HepG2 (cell line): ENCODE data around the gene RABGGTA. TPM values are rescaled to one million over a fixed set of nuclear protein-coding genes. Genes with fewer than 3 reads are reported as not detected.

Source experiments
- FOXC1 ChIP-seq: sonication (generic); formaldehyde crosslinking; IDR thresholded peaks from 2 replicates; pipeline ENCODE4 v1.8.0; 2022; ENCODE audit warnings: mild to moderate bottlenecking, missing genetic modification reagents, borderline replicate concordance
- HNRNPL ChIP-seq: fragments of 200-400 bp; formaldehyde crosslinking; IDR thresholded peaks from 2 replicates; pipeline ENCODE4 v1.6.1; 2017; ENCODE audit warnings: mild to moderate bottlenecking, low read depth, low read length
- HOXA9 ChIP-seq: sonication (generic); formaldehyde crosslinking; IDR thresholded peaks from 2 replicates; pipeline ENCODE4 v1.8.1; 2022; ENCODE audit warnings: missing genetic modification reagents, mild to moderate bottlenecking, moderate library complexity, borderline replicate concordance
- IKZF1 ChIP-seq: fragments of 450-650 bp; IDR thresholded peaks from 2 replicates; pipeline ENCODE4 v1.7.1; 2016
- KDM5B ChIP-seq: sonication (generic); formaldehyde crosslinking; IDR thresholded peaks from 2 replicates; pipeline ENCODE4 v1.4.0; 2020; ENCODE audit warnings: missing genetic modification reagents, mild to moderate bottlenecking, borderline replicate concordance
- KLF9 ChIP-seq: IDR thresholded peaks from 2 replicates; pipeline ENCODE4 v1.6.1; 2016; ENCODE audit warnings: low read depth
- NFE2L1 ChIP-seq: sonication (generic); formaldehyde crosslinking; IDR thresholded peaks from 2 replicates; pipeline ENCODE4 v1.4.0; 2020; ENCODE audit warnings: missing genetic modification reagents, mild to moderate bottlenecking, borderline replicate concordance
- NR2C2 ChIP-seq: sonication (generic); formaldehyde crosslinking; IDR thresholded peaks from 2 replicates; pipeline ENCODE4 v1.4.0; 2020; ENCODE audit warnings: missing genetic modification reagents, mild to moderate bottlenecking, moderate library complexity, borderline replicate concordance
- SMAD3 ChIP-seq: sonication (generic); formaldehyde crosslinking; IDR thresholded peaks from 2 replicates; pipeline ENCODE4 v1.4.0; 2020; ENCODE audit warnings: missing genetic modification reagents
- SRY ChIP-seq: sonication (generic); formaldehyde crosslinking; IDR thresholded peaks from 2 replicates; pipeline ENCODE4 v1.8.0; 2022; ENCODE audit warnings: mild to moderate bottlenecking, missing genetic modification reagents
- ZKSCAN5 ChIP-seq: sonication (generic); formaldehyde crosslinking; IDR thresholded peaks from 2 replicates; pipeline ENCODE4 v1.5.1; 2020; ENCODE audit warnings: mild to moderate bottlenecking, missing genetic modification reagents
- ZNF235 ChIP-seq: sonication (generic); formaldehyde crosslinking; IDR thresholded peaks from 2 replicates; pipeline ENCODE4 v1.8.1; 2023; ENCODE audit warnings: mild to moderate bottlenecking, missing genetic modification reagents, borderline replicate concordance
- ZNF562 ChIP-seq: sonication (generic); formaldehyde crosslinking; IDR thresholded peaks from 2 replicates; pipeline ENCODE4 v1.8.0; 2022; ENCODE audit warnings: missing genetic modification reagents, borderline replicate concordance
- ZNF703 ChIP-seq: sonication (generic); formaldehyde crosslinking; IDR thresholded peaks from 2 replicates; pipeline ENCODE4 v1.5.1; 2020; ENCODE audit warnings: missing genetic modification reagents, mild to moderate bottlenecking, moderate library complexity, borderline replicate concordance
- ZNF75D ChIP-seq: sonication (generic); formaldehyde crosslinking; IDR thresholded peaks from 2 replicates; pipeline ENCODE4 v1.8.1; 2023; ENCODE audit warnings: missing genetic modification reagents, mild to moderate bottlenecking, borderline replicate concordance
- ZNF776 ChIP-seq: sonication (generic); formaldehyde crosslinking; IDR thresholded peaks from 2 replicates; pipeline ENCODE4 v1.4.0; 2020; ENCODE audit warnings: mild to moderate bottlenecking, missing genetic modification reagents
- polyA plus RNA-seq, 8 experiments: library from polyadenylated mRNA; depleted of rRNA in 3 of 8; stranded (reverse) in 7 of 8; unstranded in 1 of 8; fragments of >200 nt; fragmentation: Illumina TruSeq in 4 of 8; extraction: Trizol in 4 of 8; gene quantifications; 2 replicates each; pipeline versions ENCODE4 v1.2.1 to v1.2.3, GENCODE V29; 2011 to 2016; ENCODE audit warnings: low read depth in 4 of 8, missing spikeins in 1 of 8, mixed read lengths in 1 of 8; ENCODE audit not compliant: insufficient read depth in 1 of 8
- total RNA-seq, 5 experiments: library from RNA; depleted of rRNA; stranded (reverse); fragments of >200 nt; fragmentation: Illumina TruSeq; extraction: Trizol; gene quantifications; 2 replicates each; pipeline ENCODE4 v1.2.3, GENCODE V29; 2016; ENCODE audit warnings: low read depth in 1 of 5
- TF ChIP-seq, protein P1 (sequence below): sonication (generic); formaldehyde crosslinking; IDR thresholded peaks from 2 replicates; pipeline ENCODE4 v1.8.0; 2022; ENCODE audit warnings: mild to moderate bottlenecking, missing genetic modification reagents, borderline replicate concordance
- TF ChIP-seq, protein P2 (sequence below): sonication (generic); formaldehyde crosslinking; IDR thresholded peaks from 2 replicates; pipeline ENCODE4 v1.5.0; 2020; ENCODE audit warnings: mild to moderate bottlenecking, low read depth, missing genetic modification reagents, borderline replicate concordance
- TF ChIP-seq, protein P3 (sequence below): sonication (generic); formaldehyde crosslinking; IDR thresholded peaks from 2 replicates; pipeline ENCODE4 v1.5.0; 2020; ENCODE audit warnings: mild to moderate bottlenecking, missing genetic modification reagents
- TF ChIP-seq, protein P4 (sequence below): sonication (generic); formaldehyde crosslinking; IDR thresholded peaks from 2 replicates; pipeline ENCODE4 v1.9.0; 2021; ENCODE audit warnings: missing genetic modification reagents, mild to moderate bottlenecking, borderline replicate concordance
- TF ChIP-seq, protein P5 (sequence below): sonication (generic); formaldehyde crosslinking; IDR thresholded peaks from 2 replicates; pipeline ENCODE4 v1.9.0; 2022; ENCODE audit warnings: low read depth, missing genetic modification reagents

RABGGTA gene
- total and polyA plus RNA-seq, 2 of the 13 experiments (the other 11 are each of a cell fraction or from before 2014, with no cell fraction given), result 57.9 to 90.8 TPM

DNA sequence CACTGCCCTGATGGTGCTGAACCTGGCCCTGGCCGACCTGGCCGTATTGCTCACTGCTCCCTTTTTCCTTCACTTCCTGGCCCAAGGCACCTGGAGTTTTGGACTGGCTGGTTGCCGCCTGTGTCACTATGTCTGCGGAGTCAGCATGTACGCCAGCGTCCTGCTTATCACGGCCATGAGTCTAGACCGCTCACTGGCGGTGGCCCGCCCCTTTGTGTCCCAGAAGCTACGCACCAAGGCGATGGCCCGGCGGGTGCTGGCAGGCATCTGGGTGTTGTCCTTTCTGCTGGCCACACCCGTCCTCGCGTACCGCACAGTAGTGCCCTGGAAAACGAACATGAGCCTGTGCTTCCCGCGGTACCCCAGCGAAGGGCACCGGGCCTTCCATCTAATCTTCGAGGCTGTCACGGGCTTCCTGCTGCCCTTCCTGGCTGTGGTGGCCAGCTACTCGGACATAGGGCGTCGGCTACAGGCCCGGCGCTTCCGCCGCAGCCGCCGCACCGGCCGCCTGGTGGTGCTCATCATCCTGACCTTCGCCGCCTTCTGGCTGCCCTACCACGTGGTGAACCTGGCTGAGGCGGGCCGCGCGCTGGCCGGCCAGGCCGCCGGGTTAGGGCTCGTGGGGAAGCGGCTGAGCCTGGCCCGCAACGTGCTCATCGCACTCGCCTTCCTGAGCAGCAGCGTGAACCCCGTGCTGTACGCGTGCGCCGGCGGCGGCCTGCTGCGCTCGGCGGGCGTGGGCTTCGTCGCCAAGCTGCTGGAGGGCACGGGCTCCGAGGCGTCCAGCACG lies 44.6 kb upstream of the RABGGTA start (continued):
- no peak for TF ChIP-seq ZNF75D (CRISPR knock-in tag)
- TF ChIP-seq, protein P1, sequence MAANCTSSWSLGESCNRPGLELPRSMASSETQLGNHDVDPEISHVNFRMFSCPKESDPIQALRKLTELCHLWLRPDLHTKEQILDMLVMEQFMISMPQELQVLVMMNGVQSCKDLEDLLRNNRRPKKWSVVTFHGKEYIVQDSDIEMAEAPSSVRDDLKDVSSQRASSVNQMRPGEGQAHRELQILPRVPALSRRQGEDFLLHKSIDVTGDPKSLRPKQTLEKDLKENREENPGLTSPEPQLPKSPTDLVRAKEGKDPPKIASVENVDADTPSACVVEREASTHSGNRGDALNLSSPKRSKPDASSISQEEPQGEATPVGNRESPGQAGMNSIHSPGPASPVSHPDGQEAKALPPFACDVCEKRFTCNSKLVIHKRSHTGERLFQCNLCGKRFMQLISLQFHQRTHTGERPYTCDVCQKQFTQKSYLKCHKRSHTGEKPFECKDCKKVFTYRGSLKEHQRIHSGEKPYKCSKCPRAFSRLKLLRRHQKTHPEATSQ, result peak; percentile 97
- TF ChIP-seq KLF9 (CRISPR knock-in tag), result peak; percentile 93; the same call in 1 of the 2 replicates
- TF ChIP-seq, protein P2, sequence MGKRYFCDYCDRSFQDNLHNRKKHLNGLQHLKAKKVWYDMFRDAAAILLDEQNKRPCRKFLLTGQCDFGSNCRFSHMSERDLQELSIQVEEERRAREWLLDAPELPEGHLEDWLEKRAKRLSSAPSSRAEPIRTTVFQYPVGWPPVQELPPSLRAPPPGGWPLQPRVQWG, result no peak; the same call in 1 of the 2 replicates
- TF ChIP-seq ZNF776 (CRISPR knock-in tag), result peak; percentile 100
- TF ChIP-seq, protein P3, sequence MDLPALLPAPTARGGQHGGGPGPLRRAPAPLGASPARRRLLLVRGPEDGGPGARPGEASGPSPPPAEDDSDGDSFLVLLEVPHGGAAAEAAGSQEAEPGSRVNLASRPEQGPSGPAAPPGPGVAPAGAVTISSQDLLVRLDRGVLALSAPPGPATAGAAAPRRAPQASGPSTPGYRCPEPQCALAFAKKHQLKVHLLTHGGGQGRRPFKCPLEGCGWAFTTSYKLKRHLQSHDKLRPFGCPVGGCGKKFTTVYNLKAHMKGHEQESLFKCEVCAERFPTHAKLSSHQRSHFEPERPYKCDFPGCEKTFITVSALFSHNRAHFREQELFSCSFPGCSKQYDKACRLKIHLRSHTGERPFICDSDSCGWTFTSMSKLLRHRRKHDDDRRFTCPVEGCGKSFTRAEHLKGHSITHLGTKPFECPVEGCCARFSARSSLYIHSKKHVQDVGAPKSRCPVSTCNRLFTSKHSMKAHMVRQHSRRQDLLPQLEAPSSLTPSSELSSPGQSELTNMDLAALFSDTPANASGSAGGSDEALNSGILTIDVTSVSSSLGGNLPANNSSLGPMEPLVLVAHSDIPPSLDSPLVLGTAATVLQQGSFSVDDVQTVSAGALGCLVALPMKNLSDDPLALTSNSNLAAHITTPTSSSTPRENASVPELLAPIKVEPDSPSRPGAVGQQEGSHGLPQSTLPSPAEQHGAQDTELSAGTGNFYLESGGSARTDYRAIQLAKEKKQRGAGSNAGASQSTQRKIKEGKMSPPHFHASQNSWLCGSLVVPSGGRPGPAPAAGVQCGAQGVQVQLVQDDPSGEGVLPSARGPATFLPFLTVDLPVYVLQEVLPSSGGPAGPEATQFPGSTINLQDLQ (CRISPR knock-in tag), result peak; percentile 97
- TF ChIP-seq FOXC1, result no peak
- no peak for TF ChIP-seq ZKSCAN5 (CRISPR knock-in tag)
- peak; percentile 93 for TF ChIP-seq NFE2L1
- TF ChIP-seq ZNF562, result no peak
- TF ChIP-seq, protein P4, sequence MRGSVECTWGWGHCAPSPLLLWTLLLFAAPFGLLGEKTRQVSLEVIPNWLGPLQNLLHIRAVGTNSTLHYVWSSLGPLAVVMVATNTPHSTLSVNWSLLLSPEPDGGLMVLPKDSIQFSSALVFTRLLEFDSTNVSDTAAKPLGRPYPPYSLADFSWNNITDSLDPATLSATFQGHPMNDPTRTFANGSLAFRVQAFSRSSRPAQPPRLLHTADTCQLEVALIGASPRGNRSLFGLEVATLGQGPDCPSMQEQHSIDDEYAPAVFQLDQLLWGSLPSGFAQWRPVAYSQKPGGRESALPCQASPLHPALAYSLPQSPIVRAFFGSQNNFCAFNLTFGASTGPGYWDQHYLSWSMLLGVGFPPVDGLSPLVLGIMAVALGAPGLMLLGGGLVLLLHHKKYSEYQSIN (CRISPR knock-in tag), result peak; percentile 76; the same call in 1 of the 2 replicates
- TF ChIP-seq NR2C2 (CRISPR knock-in tag), result peak; percentile 88
- TF ChIP-seq KDM5B, result peak; percentile 100
- TF ChIP-seq SRY (CRISPR knock-in tag), result peak; percentile 99
- TF ChIP-seq ZNF703 (CRISPR knock-in tag), result no peak; the same call in 1 of the 2 replicates
- peak; percentile 98; the same call in 1 of the 2 replicates for TF ChIP-seq ZNF235 (CRISPR knock-in tag)
- TF ChIP-seq IKZF1, result no peak
- no peak for TF ChIP-seq HOXA9
- TF ChIP-seq, protein P5, sequence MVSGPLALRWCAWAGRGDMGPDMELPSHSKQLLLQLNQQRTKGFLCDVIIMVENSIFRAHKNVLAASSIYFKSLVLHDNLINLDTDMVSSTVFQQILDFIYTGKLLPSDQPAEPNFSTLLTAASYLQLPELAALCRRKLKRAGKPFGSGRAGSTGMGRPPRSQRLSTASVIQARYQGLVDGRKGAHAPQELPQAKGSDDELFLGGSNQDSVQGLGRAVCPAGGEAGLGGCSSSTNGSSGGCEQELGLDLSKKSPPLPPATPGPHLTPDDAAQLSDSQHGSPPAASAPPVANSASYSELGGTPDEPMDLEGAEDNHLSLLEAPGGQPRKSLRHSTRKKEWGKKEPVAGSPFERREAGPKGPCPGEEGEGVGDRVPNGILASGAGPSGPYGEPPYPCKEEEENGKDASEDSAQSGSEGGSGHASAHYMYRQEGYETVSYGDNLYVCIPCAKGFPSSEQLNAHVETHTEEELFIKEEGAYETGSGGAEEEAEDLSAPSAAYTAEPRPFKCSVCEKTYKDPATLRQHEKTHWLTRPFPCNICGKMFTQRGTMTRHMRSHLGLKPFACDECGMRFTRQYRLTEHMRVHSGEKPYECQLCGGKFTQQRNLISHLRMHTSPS (CRISPR knock-in tag), result peak; percentile 69
- peak; percentile 79 for TF ChIP-seq SMAD3 (CRISPR knock-in tag)
- 0 out of 2 replicates have a peak, but pooled peaks have one; percentile 74 for TF ChIP-seq HNRNPL
